K562 (cell line): Measurements from ENCODE around the gene FLOT2. TPM values are rescaled to one million over a fixed set of nuclear protein-coding genes. Genes with fewer than 3 reads are reported as not detected.
A peak's percentile ranks its signal among the peaks of the same experiment; 100 is the strongest.

Experiments
- ATAC-seq: fragments of 200-7000 bp; cut with Tn5 transposase; 3 replicates; pipeline ENCODE4 v1.9.1; 2020; ENCODE audit warnings: moderate library complexity
- BruUV-seq: library from RNA; stranded (reverse); fragments of 400-500 nt; replicated peaks from 2 replicates; lab custom pipeline; 2021; lab: Mats Ljungman, UMichigan
- CTCF ChIA-PET: fragments of 300-600 bp; formaldehyde crosslinking; extraction: SDS; loops from one replicate; lab custom pipeline; 2021; ENCODE audit warnings: low intra/inter-chr PET ratio; lab: Yijun Ruan, JAX
- POLR2A ChIA-PET: fragments of 300-600, 350-650 bp; sonication (Branson Sonifier 250); formaldehyde crosslinking; extraction: SDS; loops from one replicate; lab custom pipeline; 2021; ENCODE audit warnings: antibody characterized with exemption, inconsistent platforms; lab: Yijun Ruan, JAX
- DNase-seq, 4 experiments: peaks; one replicate each; pipeline versions ENCODE4 v3.0.0 to v3.0.0-alpha.2; 2011 to 2018; ENCODE audit warnings: low spot score in 3 of 4, mixed read lengths in 3 of 4; ENCODE audit errors: extremely low read depth in 1 of 4
- FAIRE-seq: peaks from 2 replicates; lab custom pipeline; 2011; peaks lifted over from hg19 to GRCh38; lab: Jason Lieb, UNC
- H2AFZ ChIP-seq: 2 replicates; pipeline ENCODE4 v1.6.0; 2011; ENCODE audit warnings: low read depth, low read length, control low read depth, inconsistent platforms
- H3K27ac ChIP-seq: fragments of 200-600 bp; 3 replicates; pipeline ENCODE4 v1.8.0; 2011; ENCODE audit warnings: low read depth, mild to moderate bottlenecking, control low read depth, inconsistent platforms, low read length, moderate library complexity, mixed read lengths; ENCODE audit errors: extremely low read depth
- H3K27me3 ChIP-seq, 2 experiments: fragments of 300-600 bp in 1 of 2; 2 replicates in 1 of 2; 3 replicates in 1 of 2; pipeline versions ENCODE4 v1.6.0 to v1.8.0; 2011; ENCODE audit warnings: inconsistent platforms in 2 of 2, low read length in 2 of 2, mild to moderate bottlenecking in 1 of 2, mixed read lengths in 1 of 2, moderate library complexity in 1 of 2; ENCODE audit not compliant: control insufficient read depth in 2 of 2, insufficient read depth in 2 of 2
- H3K36me3 ChIP-seq: fragments of 300-600 bp; 3 replicates; pipeline ENCODE4 v1.8.0; 2011; ENCODE audit warnings: mild to moderate bottlenecking, low read length, inconsistent platforms; ENCODE audit not compliant: control insufficient read depth, insufficient read depth
- H3K4me1 ChIP-seq, 2 experiments: fragments of 200-600 bp in 1 of 2; replicated peaks in 1 of 2; 2 replicates in 1 of 2; 3 replicates in 1 of 2; pipeline versions ENCODE4 v1.5.1 to v1.8.0; 2011; ENCODE audit warnings: inconsistent platforms in 2 of 2, low read length in 2 of 2, mild to moderate bottlenecking in 1 of 2, mixed read lengths in 1 of 2, moderate library complexity in 1 of 2; ENCODE audit not compliant: control insufficient read depth in 2 of 2, insufficient read depth in 2 of 2
- H3K4me2 ChIP-seq: 2 replicates; pipeline ENCODE4 v1.6.1; 2011; ENCODE audit warnings: low read length, control low read depth, inconsistent platforms, mixed read lengths; ENCODE audit not compliant: insufficient read depth
- H3K4me3 ChIP-seq: fragments of 200-600 bp; sonication (generic), shearing (Covaris generic); 2 replicates; pipeline ENCODE4 v1.5.1; 2016; ENCODE audit warnings: control low read depth, inconsistent platforms
- H3K79me2 ChIP-seq: fragments of 200-600 bp; 3 replicates; pipeline ENCODE4 v1.8.0; 2011; ENCODE audit warnings: low read length, inconsistent platforms; ENCODE audit not compliant: control insufficient read depth, insufficient read depth
- H3K9ac ChIP-seq, 2 experiments: 2 replicates each; pipeline versions ENCODE4 v1.6.0 to v1.6.1; 2011; ENCODE audit warnings: low read depth in 2 of 2, low read length in 2 of 2, control low read depth in 1 of 2, inconsistent platforms in 1 of 2, mild to moderate bottlenecking in 1 of 2, mixed read lengths in 1 of 2; ENCODE audit not compliant: insufficient read depth in 1 of 2
- H3K9me1 ChIP-seq: one replicate; pipeline ENCODE4 v1.6.0; 2011; ENCODE audit warnings: inconsistent platforms, mild to moderate bottlenecking, low read length, moderate library complexity; ENCODE audit not compliant: control insufficient read depth, insufficient read depth
- H3K9me3 ChIP-seq: replicated peaks from 2 replicates; pipeline ENCODE4 v1.5.1; 2011; ENCODE audit warnings: low read depth, low read length, inconsistent platforms; ENCODE audit not compliant: control insufficient read depth, insufficient read depth
- H4K20me1 ChIP-seq: replicated peaks from 2 replicates; pipeline ENCODE4 v1.6.1; 2011; ENCODE audit warnings: low read length, inconsistent platforms, mixed read lengths; ENCODE audit not compliant: control insufficient read depth, insufficient read depth
- BHLHE40 ChIP-seq: IDR thresholded peaks from 2 replicates; pipeline ENCODE4 v1.6.1; 2011; ENCODE audit warnings: low read length, improper control_type of control experiment
- CREM ChIP-seq: IDR thresholded peaks from 2 replicates; pipeline ENCODE4 v1.6.1; 2014; ENCODE audit warnings: antibody characterized with exemption, low read depth
- JUND ChIP-seq, 2 experiments: IDR thresholded peaks; 2 replicates in 1 of 2; 3 replicates in 1 of 2; pipeline ENCODE4 v1.6.1; 2011; ENCODE audit warnings: borderline replicate concordance in 2 of 2, low read depth in 2 of 2, low read length in 2 of 2, improper control_type of control experiment in 1 of 2, missing biosample characterization in 1 of 2, missing genetic modification characterization in 1 of 2, missing genetic modification reagents in 1 of 2
- NFIC ChIP-seq: fragments of 450-650 bp; IDR thresholded peaks from 2 replicates; pipeline ENCODE4 v1.6.1; 2017; ENCODE audit warnings: mild to moderate bottlenecking, inconsistent platforms
- RBM14 ChIP-seq: fragments of 200-400 bp; formaldehyde crosslinking; IDR thresholded peaks from 2 replicates; pipeline ENCODE4 v1.6.1; 2018; ENCODE audit warnings: low read depth, mild to moderate bottlenecking, low read length, moderate library complexity, borderline replicate concordance; ENCODE audit not compliant: insufficient read depth
- RNF2 ChIP-seq: sonication (generic); IDR thresholded peaks from 2 replicates; pipeline ENCODE4 v1.6.1; 2016
- TAF1 ChIP-seq: IDR thresholded peaks from 2 replicates; pipeline ENCODE4 v1.6.1; 2011; ENCODE audit warnings: mild to moderate bottlenecking, low read length, moderate library complexity; ENCODE audit not compliant: insufficient read depth, control insufficient read depth, severe bottlenecking; ENCODE audit errors: extremely low read depth
- ZNF766 ChIP-seq: fragments of 200-800 bp; sonication (Bioruptor generic); conservative IDR thresholded peaks from 2 replicates; pipeline ENCODE4 v1.6.1; 2016; ENCODE audit warnings: missing genetic modification characterization, missing compliant biosample characterization
- WGBS: fragments of 100-300 bp; shearing (Covaris generic); methylation state at CpG from one replicate; pipeline ENCODE4 v1.1.6; 2016; ENCODE audit warnings: low coverage, mixed read lengths; ENCODE audit not compliant: insufficient coverage; ENCODE audit errors: missing lambda C conversion rate; 5-methylcytosine and 5-hydroxymethylcytosine counted together
- in situ Hi-C: fragments of 300-500 bp; cut with MboI; formaldehyde crosslinking; loops from 4 replicates; pipeline ENCODE4 v1.15.0; 2018; ENCODE audit warnings: inconsistent platforms, mixed read lengths
- intact Hi-C: fragments of 100-400 bp; cut with micrococcal nuclease; formaldehyde crosslinking; loops from 2 replicates; pipeline ENCODE4 v1.14.2; 2022
- polyA plus RNA-seq, 8 experiments: library from polyadenylated mRNA; depleted of rRNA in 4 of 8; stranded (reverse) in 5 of 8; unstranded in 3 of 8; fragments of >200 nt; fragmentation: Nextera tagmentation in 2 of 8; fragmentation: Illumina TruSeq in 1 of 8; extraction: Ambion mirVana in 2 of 8; extraction: Trizol in 1 of 8; gene quantifications; 2 replicates each; pipeline versions ENCODE4 v1.2.1 to v1.2.3, GENCODE V29; 2011 to 2014; ENCODE audit warnings: inconsistent platforms in 1 of 8, missing spikeins in 1 of 8
- total RNA-seq, 7 experiments: library from RNA; depleted of rRNA in 6 of 7; stranded (reverse); fragments of >200 nt in 6 of 7; fragmentation: Illumina TruSeq in 2 of 7; extraction: Trizol in 2 of 7; gene quantifications; 2 replicates each; pipeline versions ENCODE4 v1.2.1 to v1.2.3, GENCODE V29; 2011 to 2021; ENCODE audit warnings: low replicate concordance in 1 of 7
- TF ChIP-seq, protein P1 (sequence below), 2 experiments: IDR thresholded peaks in 1 of 2; conservative IDR thresholded peaks in 1 of 2; 2 replicates each; pipeline ENCODE4 v1.6.1; 2016; ENCODE audit warnings: low read depth in 2 of 2, mild to moderate bottlenecking in 1 of 2, missing compliant biosample characterization in 1 of 2, missing genetic modification characterization in 1 of 2, moderate library complexity in 1 of 2
- TF ChIP-seq, protein P2 (sequence below): fragments of 200-800 bp; sonication (Bioruptor generic); IDR thresholded peaks from 2 replicates; pipeline ENCODE4 v1.6.1; 2017; ENCODE audit warnings: missing genetic modification characterization, missing compliant biosample characterization

Gene FLOT2
- total and polyA plus RNA-seq, 9 of the 15 experiments (the other 6 are each of a cell fraction or from before 2014, with no cell fraction given), result 17.5 to 138 (median 41.7) TPM

DNA sequence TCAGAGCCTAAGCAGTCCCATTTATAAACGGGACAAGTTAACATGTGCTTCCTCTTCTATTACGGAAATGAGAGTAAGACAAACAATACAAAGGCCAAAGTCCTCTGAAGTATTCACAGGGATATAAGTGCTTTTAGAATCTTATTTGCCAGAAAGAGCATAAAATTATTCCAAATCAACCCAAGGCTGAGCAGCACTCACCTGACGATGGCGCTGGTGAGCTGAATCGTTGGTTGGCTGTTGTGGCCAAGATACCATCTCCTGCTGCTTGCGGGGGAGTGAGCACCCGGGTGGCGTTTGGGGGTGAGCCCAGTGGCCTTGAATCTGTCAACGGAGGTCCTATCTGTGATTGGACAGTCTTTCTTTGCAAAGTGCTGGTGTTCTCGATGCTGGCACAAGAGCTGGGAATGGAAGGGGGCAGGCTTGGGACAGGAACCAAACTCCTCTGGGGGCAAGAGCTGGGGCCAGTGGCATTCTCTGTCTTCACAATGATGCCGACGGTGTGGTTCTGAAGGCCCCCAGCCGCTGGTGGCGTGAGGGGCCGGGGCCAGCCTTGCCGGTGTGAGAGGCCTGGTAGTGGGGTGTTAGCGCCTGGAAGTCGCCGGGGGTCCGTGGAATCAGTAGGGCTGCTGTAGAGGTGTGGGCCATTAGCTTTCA is 14.9 kb upstream of the FLOT2 start:
- FAIRE-seq, result peak; percentile 94
- DNase-seq, result peak; percentile 91 to 98 (median 94)
- in situ Hi-C loops, result no loop called here
- ATAC-seq, result peak; percentile 89
- Histone ChIP-seq H2AFZ (no peak overlapping the region), H3K4me1 (peaks cover 31 to 36% of the 10 kb centered on the region in 2 experiments), H3K9ac (peak overlapping the region in 1 of 2 experiments; percentile 72; a peak in 2 of 4 replicates), H3K9me1 (peaks cover 5% of the 10 kb centered on the region), H3K36me3 (peaks cover 95% of the 10 kb centered on the region), H3K27ac (peak overlapping the region; percentile 19; the same call in 2 of the 3 replicates), H3K4me2 (no peak overlapping the region), H3K27me3 (no peaks in the 10 kb centered on the region), H3K4me3 (no peak overlapping the region), H3K79me2 (peaks cover 5% of the 10 kb centered on the region; the same call in 1 of the 3 replicates), H4K20me1 (peaks cover 6% of the 10 kb centered on the region), H3K9me3 (peaks cover 4% of the 10 kb centered on the region; the same call in 1 of the 2 replicates)
- ChIA-PET POLR2A (interaction anchor here (0.5 to 2.0 kb wide), 15 partner anchors 13 to 787 kb away, joined by 3 to 15 read pairs (median 4); partner anchors contain the start of genes BLTP2, FLOT2 and RPL23A), CTCF (interaction anchor here (0.6 to 1.2 kb wide), 3 partner anchors 41 to 297 kb away, joined by 3 to 6 read pairs (median 3); no protein-coding TSS in a partner anchor)
- no TSS peak for BruUV-seq
- 42% methylated on average over 20 of the region's 20 CpGs for WGBS
- intact Hi-C loops, result no loop called here
- TF ChIP-seq NFIC (peak; percentile 78), JUND (IDR thresholded peaks at IDR 0.05; ENCODE audit: borderline replicate concordance, low read depth, low read length) (peak; percentile 70), JUND (tag; IDR thresholded peaks at IDR 0.05; ENCODE audit: borderline replicate concordance, low read depth, low read length) (peak; percentile 46; the same call in 1 of the 3 replicates), TAF1 (peak; percentile 10), RNF2 (peak; percentile 86), BHLHE40 (peak; percentile 71), ZNF766 (0 out of 2 replicates have a peak, but pooled peaks have one; percentile 51), CREM (peak; percentile 79), RBM14 (no peak)
- TF ChIP-seq, protein P1, sequence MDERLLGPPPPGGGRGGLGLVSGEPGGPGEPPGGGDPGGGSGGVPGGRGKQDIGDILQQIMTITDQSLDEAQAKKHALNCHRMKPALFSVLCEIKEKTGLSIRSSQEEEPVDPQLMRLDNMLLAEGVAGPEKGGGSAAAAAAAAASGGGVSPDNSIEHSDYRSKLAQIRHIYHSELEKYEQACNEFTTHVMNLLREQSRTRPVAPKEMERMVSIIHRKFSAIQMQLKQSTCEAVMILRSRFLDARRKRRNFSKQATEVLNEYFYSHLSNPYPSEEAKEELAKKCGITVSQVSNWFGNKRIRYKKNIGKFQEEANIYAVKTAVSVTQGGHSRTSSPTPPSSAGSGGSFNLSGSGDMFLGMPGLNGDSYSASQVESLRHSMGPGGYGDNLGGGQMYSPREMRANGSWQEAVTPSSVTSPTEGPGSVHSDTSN (CRISPR knock-in tag; IDR thresholded peaks at IDR 0.05; ENCODE audit: low read depth), result no peak
- TF ChIP-seq, protein P1 (tag; conservative IDR thresholded peaks at IDR 0.05; ENCODE audit: low read depth), result peak; percentile 82
- TF ChIP-seq, protein P2, sequence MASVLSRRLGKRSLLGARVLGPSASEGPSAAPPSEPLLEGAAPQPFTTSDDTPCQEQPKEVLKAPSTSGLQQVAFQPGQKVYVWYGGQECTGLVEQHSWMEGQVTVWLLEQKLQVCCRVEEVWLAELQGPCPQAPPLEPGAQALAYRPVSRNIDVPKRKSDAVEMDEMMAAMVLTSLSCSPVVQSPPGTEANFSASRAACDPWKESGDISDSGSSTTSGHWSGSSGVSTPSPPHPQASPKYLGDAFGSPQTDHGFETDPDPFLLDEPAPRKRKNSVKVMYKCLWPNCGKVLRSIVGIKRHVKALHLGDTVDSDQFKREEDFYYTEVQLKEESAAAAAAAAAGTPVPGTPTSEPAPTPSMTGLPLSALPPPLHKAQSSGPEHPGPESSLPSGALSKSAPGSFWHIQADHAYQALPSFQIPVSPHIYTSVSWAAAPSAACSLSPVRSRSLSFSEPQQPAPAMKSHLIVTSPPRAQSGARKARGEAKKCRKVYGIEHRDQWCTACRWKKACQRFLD, result no peak
